IPS-20b (cell line): ENCODE data around the gene PRORP.
A peak's percentile ranks its signal among the peaks of the same experiment; 100 is the strongest.

Experiments
- H3K27ac ChIP-seq: one replicate; pipeline ENCODE4 v1.5.1; 2013; ENCODE audit warnings: low read length
- H3K27me3 ChIP-seq: 2 replicates; pipeline ENCODE4 v1.6.1; 2013; ENCODE audit warnings: mild to moderate bottlenecking, low read length, inconsistent platforms; ENCODE audit not compliant: insufficient read depth
- H3K36me3 ChIP-seq: 2 replicates; pipeline ENCODE4 v1.6.1; 2013; ENCODE audit warnings: low read depth, mild to moderate bottlenecking, inconsistent platforms, low read length, moderate library complexity; ENCODE audit not compliant: insufficient read depth
- H3K4me1 ChIP-seq: 2 replicates; pipeline ENCODE4 v1.6.1; 2013; ENCODE audit warnings: mild to moderate bottlenecking, control low read depth, inconsistent platforms, low read length, moderate library complexity; ENCODE audit not compliant: insufficient read depth
- H3K4me3 ChIP-seq: 2 replicates; pipeline ENCODE4 v1.5.1; 2013; ENCODE audit warnings: mild to moderate bottlenecking, low read length, inconsistent platforms
- H3K9ac ChIP-seq: 2 replicates; pipeline ENCODE4 v1.6.1; 2013; ENCODE audit warnings: low read depth, mild to moderate bottlenecking, inconsistent platforms, low read length, moderate library complexity
- H3K9me3 ChIP-seq: 2 replicates; pipeline ENCODE4 v1.6.1; 2013; ENCODE audit warnings: mild to moderate bottlenecking, low read depth, low read length, inconsistent platforms; ENCODE audit not compliant: insufficient read depth

PRORP gene

DNA sequence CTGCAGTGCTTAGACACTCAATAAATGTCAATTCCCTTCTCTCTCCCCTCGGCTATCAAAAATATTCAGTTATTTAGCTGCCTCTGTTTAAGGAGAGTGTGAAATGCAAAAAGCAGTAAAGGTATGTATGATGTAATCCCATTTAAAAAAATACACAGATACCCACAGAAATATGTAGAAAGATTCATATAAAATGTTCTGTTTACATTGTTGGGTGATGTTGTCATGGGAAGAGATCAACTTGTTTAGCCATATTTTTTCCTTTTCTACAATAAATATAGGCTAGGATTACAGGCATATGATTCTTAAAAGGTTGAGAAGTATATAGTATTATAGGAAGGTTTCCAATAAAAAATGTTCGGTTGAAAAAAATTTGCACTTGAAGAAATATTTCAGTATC, 8.3 kb upstream of the PRORP start:
- H3K4me1 ChIP-seq: no peaks in the 10 kb centered on the region
- H3K9ac ChIP-seq: no peak overlapping the region
- H3K9me3 ChIP-seq: peaks cover 9% of the 10 kb centered on the region; the same call in 1 of the 2 replicates
- H3K36me3 ChIP-seq: peaks cover 49% of the 10 kb centered on the region
- H3K4me3 ChIP-seq: no peak overlapping the region
- H3K27ac ChIP-seq: no peak overlapping the region
- no peaks in the 10 kb centered on the region for H3K27me3 ChIP-seq

DNA sequence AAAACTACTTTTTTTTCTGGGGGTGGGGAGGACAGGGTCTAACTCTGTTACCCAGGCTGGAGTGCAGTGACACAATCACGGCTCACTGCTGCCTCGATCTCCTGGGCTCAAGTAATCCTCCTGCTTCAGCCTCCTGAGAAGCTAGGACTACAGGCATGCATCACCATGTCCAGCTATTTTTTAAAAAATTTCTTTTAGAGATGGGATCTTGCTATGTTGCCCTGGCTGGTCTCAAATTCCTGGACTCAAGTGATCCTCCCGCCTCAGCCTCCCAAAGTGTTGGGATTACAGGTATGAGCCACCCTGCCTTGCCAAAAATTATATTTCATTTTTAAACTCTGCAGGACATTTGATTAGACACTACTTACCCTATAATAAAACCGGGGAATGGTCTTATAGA, 6.1 kb upstream of the PRORP start:
- Histone ChIP-seq H3K9me3 (peaks cover 9% of the 10 kb centered on the region; the same call in 1 of the 2 replicates), H3K36me3 (peaks cover 36% of the 10 kb centered on the region), H3K4me1 (0 out of 2 replicates have a peak, but pooled peaks cover 4% of the 10 kb centered on the region), H3K4me3 (no peak overlapping the region), H3K27ac (no peak overlapping the region), H3K9ac (no peak overlapping the region), H3K27me3 (no peaks in the 10 kb centered on the region)

DNA sequence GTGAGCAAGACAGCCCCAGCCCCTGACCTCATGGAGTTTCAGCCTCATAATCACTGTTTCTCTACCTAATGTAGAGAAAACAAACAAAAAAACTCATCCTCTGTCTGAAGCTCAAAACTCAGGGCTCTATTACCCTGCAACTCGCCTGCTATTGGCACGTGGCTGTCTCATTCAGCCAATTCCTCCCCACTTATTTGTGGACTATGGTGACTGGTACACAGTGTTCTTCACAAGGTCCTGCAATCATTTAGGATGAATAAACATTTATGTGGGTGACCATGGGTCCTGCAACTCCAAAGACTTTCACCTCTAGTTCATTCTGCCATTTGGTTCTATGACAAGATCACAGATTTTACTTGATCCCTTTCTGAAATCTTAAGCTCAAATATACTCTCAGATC, 5.2 kb upstream of the PRORP start:
- H3K4me1 ChIP-seq: 0 out of 2 replicates have a peak, but pooled peaks cover 4% of the 10 kb centered on the region
- no peaks in the 10 kb centered on the region for H3K27me3 ChIP-seq
- H3K36me3 ChIP-seq: peaks cover 27% of the 10 kb centered on the region

DNA sequence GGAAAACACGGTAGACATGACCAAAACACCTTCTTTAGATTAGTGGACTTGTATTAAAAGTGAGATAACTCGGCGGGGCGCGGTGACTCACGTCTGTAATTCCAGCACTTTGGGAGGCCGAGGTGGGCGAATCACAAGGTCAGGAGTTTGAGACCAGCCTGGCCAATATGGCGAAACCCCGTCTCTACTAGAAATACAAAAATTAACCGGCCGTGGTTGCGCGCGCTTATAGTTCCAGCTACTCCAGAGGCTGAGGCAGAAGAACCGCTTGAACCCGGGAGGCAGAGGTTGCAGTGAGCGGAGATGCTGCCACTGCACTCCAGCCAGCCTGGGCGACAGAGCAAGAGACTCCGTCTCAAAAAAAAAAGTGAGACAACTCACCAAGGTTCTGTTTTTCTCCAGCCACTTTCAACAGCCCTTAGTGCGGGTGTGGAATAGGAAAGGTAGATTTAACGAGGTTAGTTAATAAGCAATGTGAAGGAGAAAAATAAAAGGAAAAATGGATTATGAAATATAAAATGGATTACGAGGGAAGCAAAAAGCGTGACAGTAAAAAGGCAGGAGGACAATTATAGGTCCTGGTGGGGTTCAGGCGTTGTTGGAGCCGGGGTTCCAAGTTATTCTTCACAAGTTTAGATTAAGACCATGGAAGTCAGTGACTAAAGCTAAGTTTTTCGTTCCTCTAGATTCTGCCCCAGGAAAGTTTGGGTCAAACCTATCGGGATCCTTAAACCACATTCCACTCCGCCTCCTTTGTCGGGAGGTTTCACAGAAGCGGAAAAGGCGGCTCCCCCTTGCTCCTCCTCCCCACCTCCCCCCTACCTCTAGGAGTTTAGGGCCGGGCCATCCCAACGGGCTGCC, 1.1 kb upstream of the PRORP start:
- H3K27me3 ChIP-seq: no peaks in the 10 kb centered on the region
- H3K36me3 ChIP-seq: peaks cover 4% of the 10 kb centered on the region; the same call in 1 of the 2 replicates
- H3K4me1 ChIP-seq: peaks cover 7% of the 10 kb centered on the region; the same call in 1 of the 2 replicates
- H3K9ac ChIP-seq: peak overlapping the region; percentile 93
- peak overlapping the region; percentile 79 for H3K4me3 ChIP-seq
- no peaks in the 10 kb centered on the region for H3K9me3 ChIP-seq
- H3K27ac ChIP-seq: peak overlapping the region; percentile 47

More for the DNA sequence above, 5.2 kb upstream of the PRORP start:
- H3K9ac ChIP-seq: no peak overlapping the region
- H3K4me3 ChIP-seq: no peak overlapping the region
- no peak overlapping the region for H3K27ac ChIP-seq
- peaks cover 1% of the 10 kb centered on the region; the same call in 1 of the 2 replicates for H3K9me3 ChIP-seq

DNA sequence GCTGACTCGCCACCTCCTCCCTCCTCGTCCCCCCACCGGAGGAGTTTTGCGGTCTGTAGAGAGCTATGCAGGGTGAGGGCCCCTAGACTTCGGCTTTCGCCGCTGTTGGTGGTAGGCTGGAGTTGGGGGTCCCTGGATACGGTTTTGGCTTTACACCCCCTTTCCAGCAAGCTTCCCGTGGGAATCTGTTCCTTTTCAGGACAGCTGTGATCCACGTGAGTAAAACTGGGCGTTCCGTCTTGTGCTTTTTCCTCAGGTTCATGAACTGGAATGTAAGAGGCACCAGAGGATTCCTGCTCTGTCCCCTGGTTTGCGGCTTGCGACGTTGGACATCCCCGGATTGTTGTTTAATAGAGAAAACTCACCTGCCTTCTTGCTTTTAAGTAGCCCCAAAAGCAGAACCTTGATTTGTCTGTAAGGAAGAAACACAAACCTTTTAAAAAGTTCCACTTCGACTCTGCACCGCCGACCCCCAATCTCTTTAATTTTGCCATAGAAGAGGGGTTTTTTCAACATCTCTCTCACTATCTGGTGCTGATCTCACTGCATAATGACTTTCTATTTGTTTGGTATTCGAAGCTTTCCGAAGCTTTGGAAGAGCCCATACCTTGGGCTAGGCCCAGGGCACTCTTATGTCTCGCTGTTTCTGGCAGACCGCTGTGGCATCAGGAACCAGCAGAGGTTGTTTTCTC, 490 bp downstream of the PRORP start:
- peaks cover 7% of the 10 kb centered on the region; the same call in 1 of the 2 replicates for H3K4me1 ChIP-seq
- peak overlapping the region; percentile 93 for H3K9ac ChIP-seq
- H3K36me3 ChIP-seq: peaks cover 13% of the 10 kb centered on the region; the same call in 1 of the 2 replicates
- H3K27ac ChIP-seq: peak overlapping the region; percentile 47
- H3K9me3 ChIP-seq: no peaks in the 10 kb centered on the region
- H3K27me3 ChIP-seq: no peaks in the 10 kb centered on the region
- H3K4me3 ChIP-seq: peak overlapping the region; percentile 79

DNA sequence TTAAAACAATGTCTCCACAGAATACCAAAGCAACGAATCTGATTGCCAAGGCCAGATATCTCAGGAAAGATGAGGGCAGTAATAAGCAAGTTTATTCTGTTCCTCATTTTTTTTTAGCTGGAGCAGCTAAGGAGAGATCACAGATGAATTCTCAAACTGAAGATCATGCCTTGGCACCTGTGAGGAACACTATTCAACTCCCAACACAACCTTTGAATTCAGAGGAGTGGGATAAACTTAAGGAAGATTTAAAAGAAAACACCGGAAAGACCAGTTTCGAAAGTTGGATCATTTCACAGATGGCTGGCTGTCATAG, 994 bp downstream of the PRORP start:
- H3K27ac ChIP-seq: no peak overlapping the region

DNA sequence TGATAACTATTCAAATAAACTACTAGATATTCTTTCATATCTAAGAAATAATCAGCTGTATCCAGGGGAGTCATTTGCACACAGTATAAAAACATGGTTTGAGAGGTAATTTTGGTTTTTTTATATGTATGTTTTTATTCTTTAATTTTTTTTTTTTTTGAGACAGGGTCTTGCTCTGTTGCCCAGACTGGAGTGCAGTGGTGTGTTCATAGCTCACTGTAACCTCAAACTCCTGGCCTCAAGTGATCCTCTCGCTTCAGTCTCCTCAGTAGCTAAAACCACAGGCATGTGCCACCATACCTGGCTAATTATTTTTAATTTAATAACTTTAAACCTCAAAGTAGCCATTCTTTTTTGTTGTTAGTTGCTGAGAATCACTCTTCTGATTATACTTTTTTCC, 1.8 kb downstream of the PRORP start:
- Histone ChIP-seq H3K4me1 (peaks cover 7% of the 10 kb centered on the region; the same call in 1 of the 2 replicates), H3K27me3 (no peaks in the 10 kb centered on the region), H3K9ac (no peak overlapping the region), H3K9me3 (no peaks in the 10 kb centered on the region), H3K27ac (no peak overlapping the region), H3K36me3 (peaks cover 15% of the 10 kb centered on the region; the same call in 1 of the 2 replicates), H3K4me3 (0 out of 2 replicates have a peak overlapping the region, but pooled peaks have one; percentile 79)

More for the DNA sequence above, 994 bp downstream of the PRORP start:
- Histone ChIP-seq H3K27me3 (no peaks in the 10 kb centered on the region), H3K4me3 (peak overlapping the region; percentile 79), H3K9ac (peak overlapping the region; percentile 93; the same call in 1 of the 2 replicates), H3K9me3 (no peaks in the 10 kb centered on the region), H3K4me1 (peaks cover 7% of the 10 kb centered on the region; the same call in 1 of the 2 replicates), H3K36me3 (peaks cover 15% of the 10 kb centered on the region; the same call in 1 of the 2 replicates)

DNA sequence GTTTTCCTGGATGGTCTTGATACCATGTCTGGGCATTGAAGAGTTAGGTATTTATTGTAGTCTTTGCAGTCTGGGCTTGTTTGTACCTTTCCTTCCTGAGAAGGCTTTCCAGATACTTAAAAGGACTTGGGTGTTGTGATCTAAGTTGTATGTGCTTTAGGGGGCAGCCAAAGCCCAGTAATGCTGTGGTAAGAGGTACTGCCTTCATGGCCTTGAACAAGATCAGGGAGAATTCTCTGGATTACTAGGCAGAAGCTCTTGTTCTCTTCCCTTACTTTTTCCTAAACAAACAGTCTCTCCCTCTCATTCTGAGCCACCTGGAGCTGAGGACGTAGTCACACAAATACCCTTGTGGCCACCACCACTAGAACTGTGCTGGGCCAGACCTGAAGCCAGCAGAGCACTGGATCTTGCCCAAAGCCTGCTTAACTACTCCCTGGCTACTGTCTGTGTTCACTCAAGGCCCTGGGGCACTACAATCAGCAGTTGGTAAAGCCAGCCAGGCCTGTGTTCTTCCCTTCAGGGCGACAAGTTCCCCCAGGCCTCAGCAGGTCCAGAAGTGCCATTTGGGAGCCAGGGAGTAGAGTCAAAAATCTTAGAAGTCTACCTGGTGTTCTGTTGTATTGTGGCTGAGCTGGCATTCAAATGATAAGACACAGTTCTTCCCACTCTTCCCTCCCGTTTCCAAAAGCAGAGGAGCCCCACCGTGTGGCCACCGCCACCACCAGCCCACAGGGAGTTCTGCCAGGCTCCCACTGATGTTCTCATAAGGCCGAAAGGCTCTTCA, 11.4 kb downstream of the PRORP start:
- Histone ChIP-seq H3K9me3 (no peaks in the 10 kb centered on the region), H3K36me3 (peaks cover 26% of the 10 kb centered on the region), H3K27ac (no peak overlapping the region), H3K9ac (no peak overlapping the region; the same call in 1 of the 2 replicates), H3K4me1 (no peaks in the 10 kb centered on the region), H3K4me3 (no peak overlapping the region), H3K27me3 (no peaks in the 10 kb centered on the region)

DNA sequence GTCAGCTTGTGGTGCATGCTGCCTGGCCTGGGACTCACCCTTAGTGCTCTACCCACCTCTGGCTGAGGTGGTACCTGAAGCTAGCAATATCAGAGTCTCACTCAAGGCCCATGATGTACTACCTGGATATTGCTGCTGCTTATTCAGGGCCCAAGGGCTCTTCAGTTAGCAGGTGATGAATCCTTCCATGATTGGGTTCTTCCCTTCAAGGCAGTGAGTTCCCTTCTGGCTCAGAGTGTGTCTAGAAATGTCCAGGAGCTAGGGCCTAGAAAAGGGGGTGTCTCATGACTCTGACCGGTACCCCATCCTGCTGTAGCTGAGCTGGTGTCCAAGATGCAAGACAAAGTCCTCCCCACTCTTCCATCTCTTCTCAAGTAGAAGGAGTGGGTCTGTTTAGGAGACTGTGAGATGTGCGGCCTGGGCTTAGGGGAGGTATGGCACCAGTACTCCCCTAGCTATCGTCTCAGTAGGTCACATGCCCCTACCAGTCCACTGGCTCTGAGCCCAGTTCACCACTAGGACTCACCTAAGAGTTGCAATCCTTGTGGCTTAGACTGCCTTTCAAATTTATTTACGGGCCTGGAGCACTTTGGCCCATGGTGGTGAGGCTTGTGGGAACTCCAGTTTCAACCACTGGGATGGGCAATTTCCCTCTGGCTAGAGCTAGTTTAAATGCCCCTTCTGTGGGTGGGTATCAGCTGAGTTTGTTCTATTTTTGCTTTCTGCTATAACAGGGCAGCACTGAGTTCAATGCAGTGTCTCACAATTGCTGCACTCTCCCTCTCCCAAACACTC, 12.2 kb downstream of the PRORP start:
- Histone ChIP-seq H3K4me3 (no peak overlapping the region), H3K36me3 (peaks cover 26% of the 10 kb centered on the region), H3K9me3 (no peaks in the 10 kb centered on the region), H3K4me1 (no peaks in the 10 kb centered on the region), H3K9ac (no peak overlapping the region), H3K27ac (no peak overlapping the region), H3K27me3 (no peaks in the 10 kb centered on the region)

DNA sequence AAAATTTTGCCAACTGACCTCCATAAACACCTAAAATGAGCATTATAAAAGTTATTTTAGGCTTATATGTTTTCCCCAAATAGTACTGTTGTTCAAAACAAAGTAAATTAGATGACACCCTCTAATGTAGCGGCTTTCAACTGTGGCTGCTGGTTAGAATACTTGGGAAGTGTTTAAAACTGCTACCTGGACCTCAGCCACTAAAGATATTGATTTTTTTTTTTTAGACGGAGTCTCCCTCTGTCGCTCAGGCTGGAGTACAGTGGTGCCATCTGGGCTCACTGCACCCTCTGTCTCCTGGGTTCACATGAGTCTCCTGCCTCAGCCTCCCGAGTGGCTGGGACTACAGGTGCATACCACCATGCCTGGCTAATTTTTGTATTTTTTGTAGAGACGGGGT, 16.2 kb downstream of the PRORP start:
- Histone ChIP-seq H3K27me3 (no peaks in the 10 kb centered on the region), H3K27ac (no peak overlapping the region), H3K36me3 (peaks cover 22% of the 10 kb centered on the region), H3K9ac (no peak overlapping the region), H3K9me3 (no peaks in the 10 kb centered on the region), H3K4me1 (no peaks in the 10 kb centered on the region), H3K4me3 (no peak overlapping the region)
